IMR-90 (cell line): ENCODE results near the gene HDDC3. TPM values are rescaled to one million over a fixed set of nuclear protein-coding genes. Genes with fewer than 3 reads are reported as not detected.

ENCODE experiments used
- ATAC-seq: fragments of 200-7000 bp; cut with Tn5 transposase; 2 replicates; pipeline ENCODE4 v1.9.1; 2020; ENCODE audit warnings: low read depth, mild to moderate bottlenecking, moderate library complexity
- BruUV-seq: library from RNA; stranded (reverse); fragments of 400-500 nt; replicated peaks from 2 replicates; lab custom pipeline; 2021; lab: Mats Ljungman, UMichigan
- CTCF ChIA-PET: fragments of 300-600 bp; formaldehyde crosslinking; extraction: SDS; loops from one replicate; lab custom pipeline; 2021; ENCODE audit warnings: antibody characterized with exemption; lab: Yijun Ruan, JAX
- POLR2A ChIA-PET: fragments of 300-600 bp; sonication (Branson Sonifier 250); formaldehyde crosslinking; loops from one replicate; lab custom pipeline; 2022; ENCODE audit warnings: antibody characterized with exemption; ENCODE audit not compliant: unreplicated experiment; lab: Charles Lee
- DNase-seq: peaks from one replicate; pipeline ENCODE4 v3.0.0; 2013
- H2AFZ ChIP-seq: replicated peaks from 2 replicates; pipeline ENCODE3; 2013; ENCODE audit warnings: low read length, mild to moderate bottlenecking; ENCODE audit not compliant: poor library complexity
- H2AK5ac ChIP-seq: 2 replicates; pipeline ENCODE4 v1.6.1; 2013; ENCODE audit warnings: low read depth, low read length, inconsistent platforms
- H2AK9ac ChIP-seq: replicated peaks from 2 replicates; pipeline ENCODE3; 2013; ENCODE audit warnings: mild to moderate bottlenecking, low read depth, low read length, moderate library complexity; ENCODE audit not compliant: poor library complexity
- H2BK120ac ChIP-seq: 2 replicates; pipeline ENCODE4 v1.6.1; 2013; ENCODE audit warnings: low read depth, low read length, inconsistent platforms
- H2BK15ac ChIP-seq: 3 replicates; pipeline ENCODE4 v1.6.1; 2013; ENCODE audit warnings: low read depth, low read length, inconsistent platforms
- H2BK20ac ChIP-seq: 2 replicates; pipeline ENCODE4 v1.6.1; 2013; ENCODE audit warnings: low read depth, mild to moderate bottlenecking, inconsistent platforms, low read length, moderate library complexity
- H2BK5ac ChIP-seq: 2 replicates; pipeline ENCODE4 v1.6.1; 2013; ENCODE audit warnings: mild to moderate bottlenecking, low read depth, low read length, inconsistent platforms; ENCODE audit not compliant: poor library complexity, severe bottlenecking
- H3K14ac ChIP-seq: replicated peaks from 2 replicates; pipeline ENCODE4 v1.6.1; 2013; ENCODE audit warnings: low read depth, low read length, inconsistent platforms
- H3K18ac ChIP-seq: 2 replicates; pipeline ENCODE4 v1.6.1; 2013; ENCODE audit warnings: low read depth, low read length, control low read depth
- H3K23ac ChIP-seq: 2 replicates; pipeline ENCODE4 v1.6.1; 2013; ENCODE audit warnings: low read depth, low read length, inconsistent platforms
- H3K27ac ChIP-seq: 2 replicates; pipeline ENCODE4 v1.5.1; 2013; ENCODE audit warnings: mild to moderate bottlenecking, control low read depth, low read length; ENCODE audit not compliant: insufficient read depth
- H3K27me3 ChIP-seq: 2 replicates; pipeline ENCODE4 v1.6.1; 2013; ENCODE audit warnings: low read length; ENCODE audit not compliant: control insufficient read depth, insufficient read depth
- H3K36me3 ChIP-seq: 2 replicates; pipeline ENCODE4 v1.6.1; 2013; ENCODE audit warnings: low read length, mixed read lengths; ENCODE audit not compliant: control insufficient read depth, insufficient read depth
- H3K4ac ChIP-seq: 2 replicates; pipeline ENCODE4 v1.6.1; 2013; ENCODE audit warnings: low read depth, low read length, inconsistent platforms
- H3K4me1 ChIP-seq: 2 replicates; pipeline ENCODE4 v1.6.1; 2013; ENCODE audit warnings: low read length, mixed read lengths; ENCODE audit not compliant: control insufficient read depth, insufficient read depth
- H3K4me2 ChIP-seq: 2 replicates; pipeline ENCODE4 v1.6.1; 2013; ENCODE audit warnings: low read depth, mild to moderate bottlenecking, control low read depth, low read length, moderate library complexity
- H3K4me3 ChIP-seq: 2 replicates; pipeline ENCODE4 v1.5.1; 2013; ENCODE audit warnings: low read depth, mild to moderate bottlenecking, control low read depth, low read length, moderate library complexity; ENCODE audit not compliant: insufficient read depth
- H3K56ac ChIP-seq: 2 replicates; pipeline ENCODE4 v1.6.1; 2013; ENCODE audit warnings: low read length, inconsistent platforms; ENCODE audit not compliant: insufficient read depth; ENCODE audit errors: extremely low read depth
- H3K79me1 ChIP-seq, 2 experiments: 2 replicates each; pipeline ENCODE4 v1.6.1; 2013; ENCODE audit warnings: low read length in 2 of 2, inconsistent platforms in 1 of 2, low read depth in 1 of 2
- H3K9ac ChIP-seq: 2 replicates; pipeline ENCODE4 v1.6.1; 2013; ENCODE audit warnings: low read depth, low read length, control low read depth
- H3K9me1 ChIP-seq: 2 replicates; pipeline ENCODE4 v1.6.1; 2013; ENCODE audit warnings: low read length, inconsistent platforms; ENCODE audit not compliant: insufficient read depth
- H3K9me3 ChIP-seq: 2 replicates; pipeline ENCODE4 v1.6.1; 2013; ENCODE audit warnings: low read length; ENCODE audit not compliant: control insufficient read depth, insufficient read depth
- H4K20me1 ChIP-seq: 2 replicates; pipeline ENCODE4 v1.6.1; 2013; ENCODE audit warnings: low read length, inconsistent platforms; ENCODE audit not compliant: insufficient read depth
- H4K5ac ChIP-seq: 2 replicates; pipeline ENCODE4 v1.6.1; 2013; ENCODE audit warnings: mild to moderate bottlenecking, low read depth, low read length, control low read depth
- H4K8ac ChIP-seq, 2 experiments: 2 replicates each; pipeline ENCODE4 v1.6.1; 2013; ENCODE audit warnings: low read depth in 2 of 2, low read length in 2 of 2, control low read depth in 1 of 2, inconsistent platforms in 1 of 2
- H4K91ac ChIP-seq: 2 replicates; pipeline ENCODE4 v1.6.1; 2013; ENCODE audit warnings: low read depth, low read length, inconsistent platforms; ENCODE audit not compliant: insufficient read depth
- CEBPB ChIP-seq: IDR thresholded peaks from 2 replicates; pipeline ENCODE4 v1.6.1; 2012; ENCODE audit warnings: low read depth, low read length, improper control_type of control experiment
- RFX5 ChIP-seq: IDR thresholded peaks from 2 replicates; pipeline ENCODE4 v1.8.0; 2012; ENCODE audit warnings: low read depth, mild to moderate bottlenecking, low read length, moderate library complexity
- whole genome bisulfite sequencing, 2 experiments: methylation state at CpG; one replicate each; pipeline versions ENCODE4 v1.1.5 to v1.1.7; 2013; ENCODE audit warnings: missing lambda C conversion rate in 2 of 2; ENCODE audit not compliant: insufficient read length in 1 of 2; ENCODE audit errors: extremely low coverage in 2 of 2; 5-methylcytosine and 5-hydroxymethylcytosine counted together
- dilution Hi-C: fragments of 300-500 bp; cut with HindIII; formaldehyde crosslinking; loops from one replicate; pipeline ENCODE4 v1.14.3; 2018; ENCODE audit warnings: low sequenced_read_pairs; ENCODE audit not compliant: unreplicated experiment
- in situ Hi-C: fragments of 300-500 bp; cut with MboI; formaldehyde crosslinking; loops from 3 replicates; pipeline ENCODE4 v1.14.3; 2019; ENCODE audit warnings: low sequenced_read_pairs, inconsistent platforms, mixed read lengths
- intact Hi-C: fragments of 100-400 bp; cut with micrococcal nuclease; formaldehyde crosslinking; loops from 2 replicates; pipeline ENCODE4 v1.10.0; 2022
- polyA plus RNA-seq, 3 experiments: library from polyadenylated mRNA; depleted of rRNA; stranded (reverse); fragments of >200 nt; gene quantifications; 2 replicates each; pipeline ENCODE4 v1.2.3, GENCODE V29; 2012; ENCODE audit warnings: low replicate concordance in 1 of 3
- total RNA-seq: library from RNA; depleted of rRNA; stranded (reverse); fragments of >200 nt; gene quantifications from 2 replicates; pipeline ENCODE4 v1.2.3, GENCODE V29; 2012

The HDDC3 gene
- total and polyA plus RNA-seq, 2 of the 4 experiments (the other 2 are of a cell fraction), result 7.9 to 10.7 TPM

DNA sequence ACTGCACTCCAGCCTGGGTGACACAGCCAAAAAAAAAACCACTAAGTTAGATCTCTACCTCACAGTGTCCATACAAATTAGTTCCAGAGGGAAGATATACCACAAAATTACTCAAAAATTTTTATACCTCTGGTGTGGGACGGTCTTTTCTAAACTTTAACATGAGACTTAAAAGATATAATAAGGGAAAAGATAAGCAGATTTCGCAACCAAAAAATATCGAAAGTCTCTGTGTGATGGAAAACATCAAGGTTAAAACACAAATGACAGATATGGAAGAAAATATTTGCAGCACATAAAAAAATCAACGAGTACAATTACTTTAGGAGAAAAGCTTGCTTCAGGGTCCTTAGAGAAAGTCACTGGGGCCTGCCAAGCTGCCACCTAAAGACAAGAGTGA is 10.5 kb downstream of the HDDC3 start:
- dilution Hi-C loops (no loop called here), in situ Hi-C loops (no loop called here), intact Hi-C loops (no loop called here)
- H2AK5ac ChIP-seq, result no peak overlapping the region
- TF ChIP-seq RFX5 (no peak), CEBPB (peak; percentile 55; the same call in 1 of the 2 replicates)
- BruUV-seq, result no TSS peak
- no peaks in the 10 kb centered on the region for H3K79me1 ChIP-seq
- no peak overlapping the region for H2AFZ ChIP-seq
- no peak overlapping the region for H3K27ac ChIP-seq
- no peak overlapping the region for H2BK120ac ChIP-seq
- 83% methylated on average over 1 of the region's 4 CpGs; no CpG with 5 or more reads in 1 of the 2 experiments for WGBS, 2 experiments
- ATAC-seq (no peak), DNase-seq (no peak)
- peaks cover 23% of the 10 kb centered on the region for H3K36me3 ChIP-seq
- ChIA-PET POLR2A (no interaction called here), CTCF (no interaction called here)
- H3K9ac ChIP-seq, result no peak overlapping the region
- H3K4me3 ChIP-seq, result no peak overlapping the region
- H3K14ac ChIP-seq, result no peak overlapping the region
- no peak overlapping the region for H3K23ac ChIP-seq
- no peak overlapping the region for H2AK9ac ChIP-seq
- no peaks in the 10 kb centered on the region for H3K27me3 ChIP-seq
- H4K8ac ChIP-seq, result no peak overlapping the region
- no peaks in the 10 kb centered on the region for H4K20me1 ChIP-seq
- no peak overlapping the region for H4K91ac ChIP-seq
- H3K56ac ChIP-seq, result no peak overlapping the region
- no peaks in the 10 kb centered on the region for H3K9me3 ChIP-seq
- H4K5ac ChIP-seq, result no peak overlapping the region
- no peaks in the 10 kb centered on the region for H3K9me1 ChIP-seq
- no peak overlapping the region for H2BK15ac ChIP-seq
- no peak overlapping the region for H2BK20ac ChIP-seq
- H3K18ac ChIP-seq, result no peak overlapping the region
- H3K4ac ChIP-seq, result no peak overlapping the region
- no peak overlapping the region for H2BK5ac ChIP-seq
- H3K4me2 ChIP-seq, result no peak overlapping the region
- no peaks in the 10 kb centered on the region for H3K4me1 ChIP-seq
